ENCODE results near the gene NFKB2. TPM values are rescaled to one million over a fixed set of nuclear protein-coding genes. Genes with fewer than 3 reads are reported as not detected.

The NFKB2 gene
- total RNA-seq (2014; rRNA removed; shearing (Covaris generic)) = 25.3 and 25.6 TPM in 2 replicates

DNA sequence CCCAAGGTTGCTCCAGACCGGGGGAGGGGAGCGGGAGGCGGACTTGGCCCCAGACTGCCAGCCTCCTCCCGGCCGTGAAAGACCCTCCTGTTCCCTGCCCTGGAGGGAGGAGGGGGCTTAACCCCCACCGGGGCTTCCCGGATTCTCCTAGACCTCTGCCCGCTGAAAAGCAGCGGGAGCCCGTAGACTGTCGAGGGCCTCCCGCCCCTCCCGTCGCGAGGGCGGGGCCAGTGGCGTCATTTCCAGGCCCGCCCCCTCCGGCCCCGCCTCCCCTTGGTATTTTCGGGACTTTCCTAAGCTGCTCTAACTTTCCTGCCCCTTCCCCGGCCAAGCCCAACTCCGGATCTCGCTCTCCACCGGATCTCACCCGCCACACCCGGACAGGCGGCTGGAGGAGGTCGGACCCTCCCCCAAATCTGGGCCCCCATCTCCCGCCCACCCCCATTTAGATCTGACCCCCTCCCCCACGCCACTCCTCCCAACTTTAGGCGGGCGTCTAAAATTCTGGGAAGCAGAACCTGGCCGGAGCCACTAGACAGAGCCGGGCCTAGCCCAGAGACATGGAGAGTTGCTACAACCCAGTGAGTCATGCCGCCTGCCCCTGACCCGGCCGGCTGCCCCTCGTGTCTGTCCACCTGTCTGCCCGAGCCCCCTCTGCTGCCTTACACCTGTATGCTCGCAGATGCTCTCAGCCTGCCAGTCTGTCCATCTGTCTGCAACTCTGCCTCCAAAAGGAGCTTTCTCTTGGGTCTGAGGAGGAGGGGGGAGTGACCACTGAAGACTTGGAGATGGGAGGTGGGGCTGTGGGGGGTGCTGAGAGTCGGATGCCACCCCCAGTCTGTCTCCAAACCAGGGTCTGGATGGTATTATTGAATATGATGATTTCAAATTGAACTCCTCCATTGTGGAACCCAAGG, at the start of gene NFKB2:
Gene NFKB2 (plus strand): TSS at position 306 of the 917 bp plus-strand sequence. CDS start 255 bp downstream, at position 561.
- no peaks in the 10 kb centered on the region for H3K36me3 ChIP-seq (replicated peaks; ENCODE audit: control insufficient read depth, insufficient read depth, low read length)
- DNase-seq = peak; percentile 99
- peaks cover 13% of the 10 kb centered on the region for H3K27me3 ChIP-seq (ENCODE audit: control insufficient read depth, insufficient read depth, low read length)
- peak within 1 kb of the TSS; percentile 62 for H3K4me3 ChIP-seq (ENCODE audit: insufficient read depth, low read depth, low read length)

DNA sequence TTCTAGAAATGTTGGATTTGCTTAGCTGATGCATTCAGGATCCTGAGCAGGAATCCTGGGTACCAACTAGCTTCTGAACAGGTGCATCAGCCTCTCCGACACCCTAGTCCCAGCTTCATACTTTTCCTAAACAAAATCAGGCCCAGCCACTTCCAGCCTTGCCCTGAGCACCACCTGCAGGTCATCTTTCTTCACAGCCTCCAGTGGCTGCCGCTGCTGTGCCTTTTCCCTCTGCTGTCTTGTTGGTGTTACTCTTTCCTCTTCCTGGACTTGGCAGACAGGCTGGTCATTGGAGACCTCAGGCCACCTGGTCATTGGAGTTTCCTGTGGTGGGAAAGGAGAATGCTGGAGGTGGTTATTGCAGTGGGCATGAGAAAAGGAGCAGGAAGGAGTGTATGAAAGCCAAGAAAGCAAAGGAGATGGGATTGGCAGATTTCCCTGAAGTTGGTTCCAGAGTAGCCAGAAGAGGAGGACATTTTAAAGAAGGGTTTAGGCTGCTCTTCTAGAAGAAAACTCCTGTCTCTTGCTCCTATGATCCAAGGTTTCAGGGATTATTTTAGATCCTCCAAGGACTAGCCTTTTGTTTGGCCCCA, 48.2 kb upstream of the NFKB2 start:
- Histone ChIP-seq H3K36me3 (replicated peaks; ENCODE audit: control insufficient read depth, insufficient read depth, low read length) (peaks cover 4% of the 10 kb centered on the region), H3K4me3 (ENCODE audit: insufficient read depth, low read depth, low read length) (no peak overlapping the region), H3K27me3 (ENCODE audit: control insufficient read depth, insufficient read depth, low read length) (peaks cover 17% of the 10 kb centered on the region)
- DNase-seq = peak; percentile 69

DNA sequence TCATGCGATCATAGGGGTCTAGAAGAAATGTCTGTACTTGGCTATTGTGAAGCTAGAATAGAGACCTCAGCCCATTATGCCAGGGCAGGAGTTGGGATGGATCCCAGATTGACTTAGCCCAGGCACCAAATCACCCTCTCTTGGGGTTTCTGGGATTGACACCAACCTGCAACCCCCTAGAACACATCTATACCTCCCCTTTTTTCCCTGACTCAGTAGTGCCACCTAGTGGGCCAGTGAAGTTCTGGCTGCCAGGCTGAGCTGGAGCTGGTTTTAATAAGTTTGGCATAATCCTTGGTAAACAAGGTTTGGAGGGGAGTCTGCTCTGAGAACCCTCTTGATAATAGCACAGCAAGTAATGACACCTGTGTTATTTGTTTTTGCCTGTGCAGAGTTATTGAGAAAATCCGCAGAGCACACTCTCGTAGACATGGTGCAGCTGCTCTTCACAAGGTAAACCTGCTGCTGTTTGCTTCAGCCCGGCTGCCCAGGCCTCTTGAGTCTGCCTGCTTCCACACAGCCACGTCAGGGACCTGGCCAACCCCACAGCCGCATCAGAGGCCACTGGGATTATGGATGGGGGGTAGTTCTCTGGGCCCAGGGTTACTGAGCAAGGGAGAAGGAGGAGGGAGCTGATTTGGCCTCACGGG, 43.3 kb upstream of the NFKB2 start:
- no peak overlapping the region for H3K4me3 ChIP-seq (ENCODE audit: insufficient read depth, low read depth, low read length)
- peak; percentile 85 for DNase-seq
- peaks cover 6% of the 10 kb centered on the region for H3K36me3 ChIP-seq (replicated peaks; ENCODE audit: control insufficient read depth, insufficient read depth, low read length)
- H3K27me3 ChIP-seq (ENCODE audit: control insufficient read depth, insufficient read depth, low read length) = no peaks in the 10 kb centered on the region

DNA sequence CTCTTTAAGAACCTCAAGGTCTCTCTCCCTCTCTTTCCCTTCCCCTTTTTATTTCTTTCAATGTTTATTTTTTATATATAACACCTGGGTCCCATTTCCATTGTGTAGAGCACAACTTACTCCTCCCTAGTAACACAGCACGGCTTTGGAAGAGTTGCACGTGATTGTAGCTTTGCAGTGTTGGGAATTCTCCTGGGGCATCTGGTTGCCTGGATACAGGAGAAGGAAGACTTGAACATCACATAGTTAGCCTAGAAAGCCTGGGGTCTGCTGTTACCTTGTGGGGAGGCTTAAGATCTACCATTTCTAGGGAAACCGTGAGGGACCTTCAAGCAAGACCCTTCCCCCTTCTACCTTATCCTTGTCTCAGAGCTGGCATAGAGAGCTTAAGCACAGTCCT, 41.1 kb upstream of the NFKB2 start:
- no peak for DNase-seq
- H3K27me3 ChIP-seq (ENCODE audit: control insufficient read depth, insufficient read depth, low read length) = no peaks in the 10 kb centered on the region
- peaks cover 13% of the 10 kb centered on the region for H3K36me3 ChIP-seq (replicated peaks; ENCODE audit: control insufficient read depth, insufficient read depth, low read length)
- H3K4me3 ChIP-seq (ENCODE audit: insufficient read depth, low read depth, low read length) = no peak overlapping the region

DNA sequence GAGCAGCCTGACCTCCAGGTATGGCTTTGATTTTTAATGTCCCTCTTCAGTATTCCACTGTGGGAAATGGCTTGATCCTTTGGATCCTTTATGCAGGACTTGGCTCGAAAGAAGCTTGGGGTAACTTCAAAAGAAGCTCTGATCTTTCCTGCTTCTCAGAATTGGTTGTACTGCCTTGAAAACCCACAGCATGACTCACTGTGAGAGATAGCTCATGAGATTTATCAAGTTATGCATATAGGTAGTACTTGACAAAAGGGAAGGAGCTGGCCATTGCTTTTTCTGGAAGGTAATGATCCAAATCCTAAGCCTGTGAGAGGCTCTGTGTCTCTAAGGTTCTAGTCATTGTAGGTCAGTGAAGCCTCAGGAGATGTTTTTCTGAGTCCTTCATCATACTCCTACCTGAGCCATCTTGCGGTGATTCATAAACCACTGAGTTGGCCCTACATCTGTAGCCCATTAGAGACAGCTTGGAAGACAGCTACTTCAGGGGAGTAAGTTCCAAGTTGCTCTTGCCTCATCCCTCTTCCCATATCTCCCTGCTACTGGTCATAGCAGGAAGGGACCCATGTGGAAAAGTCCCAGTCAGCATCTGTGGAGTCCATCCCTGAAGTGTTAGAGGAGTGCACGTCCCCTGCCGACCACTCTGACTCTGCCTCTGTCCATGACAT, 36.7 kb upstream of the NFKB2 start:
- no peak for DNase-seq
- Histone ChIP-seq H3K27me3 (ENCODE audit: control insufficient read depth, insufficient read depth, low read length) (no peaks in the 10 kb centered on the region), H3K36me3 (replicated peaks; ENCODE audit: control insufficient read depth, insufficient read depth, low read length) (peaks cover 15% of the 10 kb centered on the region), H3K4me3 (ENCODE audit: insufficient read depth, low read depth, low read length) (no peak overlapping the region)

DNA sequence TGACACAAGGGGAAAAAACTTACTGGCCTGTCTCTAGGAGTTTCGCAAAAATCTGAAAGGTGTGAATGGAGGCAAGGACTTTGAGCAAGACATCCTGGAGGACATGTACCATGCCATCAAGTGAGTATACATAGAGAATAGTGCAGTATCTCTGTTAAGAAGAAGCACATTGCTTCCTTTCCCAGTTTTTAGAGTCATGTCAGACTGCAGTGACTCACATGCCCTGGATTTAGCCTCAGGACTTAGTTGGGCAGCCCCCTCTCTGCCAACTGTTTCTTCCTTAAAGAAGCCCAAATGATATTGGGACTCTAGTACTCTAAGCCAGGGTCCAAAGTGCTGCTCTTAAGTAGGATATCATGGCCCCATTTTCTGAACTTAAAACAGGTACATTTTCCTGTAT, 28.1 kb upstream of the NFKB2 start:
- peaks cover 45% of the 10 kb centered on the region for H3K36me3 ChIP-seq (replicated peaks; ENCODE audit: control insufficient read depth, insufficient read depth, low read length)
- no peak for DNase-seq
- no peak overlapping the region for H3K4me3 ChIP-seq (ENCODE audit: insufficient read depth, low read depth, low read length)
- H3K27me3 ChIP-seq (ENCODE audit: control insufficient read depth, insufficient read depth, low read length) = no peaks in the 10 kb centered on the region

DNA sequence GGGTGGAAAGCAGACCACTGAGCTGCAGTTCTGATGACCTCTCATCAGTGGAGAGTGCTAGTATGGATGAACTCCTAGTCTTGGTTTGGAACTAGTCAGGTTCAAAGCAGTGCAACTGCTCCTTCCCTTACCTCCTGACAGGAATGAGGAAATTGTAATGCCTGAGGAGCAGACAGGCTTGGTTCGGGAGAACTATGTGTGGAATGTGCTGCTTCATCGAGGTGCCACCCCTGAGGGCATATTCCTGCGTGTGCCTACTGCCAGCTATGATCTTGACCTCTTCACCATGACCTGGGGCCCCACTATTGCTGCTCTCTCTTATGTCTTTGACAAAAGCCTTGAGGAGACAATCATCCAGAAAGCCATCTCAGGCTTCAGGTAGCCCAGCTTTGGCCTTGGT, 27.4 kb upstream of the NFKB2 start:
- H3K27me3 ChIP-seq (ENCODE audit: control insufficient read depth, insufficient read depth, low read length) = no peaks in the 10 kb centered on the region
- peaks cover 43% of the 10 kb centered on the region for H3K36me3 ChIP-seq (replicated peaks; ENCODE audit: control insufficient read depth, insufficient read depth, low read length)
- no peak for DNase-seq
- H3K4me3 ChIP-seq (ENCODE audit: insufficient read depth, low read depth, low read length) = no peak overlapping the region

DNA sequence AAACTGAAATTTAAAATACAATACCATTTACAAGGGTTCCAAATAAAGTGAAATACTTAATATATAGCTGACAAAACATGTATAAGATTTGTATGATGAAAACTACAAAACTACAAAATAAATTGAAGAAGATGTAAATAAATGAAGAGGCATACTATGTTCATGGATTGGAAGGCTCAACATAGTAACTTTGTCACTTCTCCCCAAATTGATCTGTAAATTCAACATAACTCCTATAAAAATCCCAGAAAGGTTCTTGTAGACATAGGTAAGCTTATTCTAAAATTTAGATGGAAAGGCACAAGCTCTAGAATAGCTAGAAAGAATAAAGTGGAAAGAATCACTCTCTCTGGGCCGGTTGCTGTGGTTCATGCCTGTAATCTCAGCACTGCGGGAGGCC, 24.2 kb upstream of the NFKB2 start:
- no peak overlapping the region for H3K4me3 ChIP-seq (ENCODE audit: insufficient read depth, low read depth, low read length)
- no peaks in the 10 kb centered on the region for H3K27me3 ChIP-seq (ENCODE audit: control insufficient read depth, insufficient read depth, low read length)
- no peak for DNase-seq
- H3K36me3 ChIP-seq (replicated peaks; ENCODE audit: control insufficient read depth, insufficient read depth, low read length) = peaks cover 40% of the 10 kb centered on the region

DNA sequence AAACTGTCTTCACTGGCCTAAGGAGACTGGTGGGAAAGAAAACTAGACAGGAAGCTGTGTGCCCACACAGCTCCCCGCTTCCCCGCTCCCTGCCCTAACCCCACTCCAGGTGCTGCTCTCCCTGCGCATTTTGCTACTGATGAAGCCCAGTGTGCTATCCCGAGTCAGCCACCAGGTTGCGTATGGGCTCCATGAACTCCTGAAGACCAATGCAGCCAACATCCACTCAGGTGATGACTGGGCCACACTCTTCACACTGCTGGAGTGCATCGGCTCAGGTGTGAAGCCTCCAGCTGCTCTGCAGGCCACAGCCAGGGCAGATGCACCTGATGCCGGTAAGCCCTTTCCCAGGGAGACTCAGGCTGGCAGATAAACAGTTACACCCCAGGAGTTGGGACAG, 20.3 kb upstream of the NFKB2 start:
- DNase-seq = peak; percentile 72
- no peak overlapping the region for H3K4me3 ChIP-seq (ENCODE audit: insufficient read depth, low read depth, low read length)
- H3K27me3 ChIP-seq (ENCODE audit: control insufficient read depth, insufficient read depth, low read length) = no peaks in the 10 kb centered on the region
- H3K36me3 ChIP-seq (replicated peaks; ENCODE audit: control insufficient read depth, insufficient read depth, low read length) = peaks cover 21% of the 10 kb centered on the region

DNA sequence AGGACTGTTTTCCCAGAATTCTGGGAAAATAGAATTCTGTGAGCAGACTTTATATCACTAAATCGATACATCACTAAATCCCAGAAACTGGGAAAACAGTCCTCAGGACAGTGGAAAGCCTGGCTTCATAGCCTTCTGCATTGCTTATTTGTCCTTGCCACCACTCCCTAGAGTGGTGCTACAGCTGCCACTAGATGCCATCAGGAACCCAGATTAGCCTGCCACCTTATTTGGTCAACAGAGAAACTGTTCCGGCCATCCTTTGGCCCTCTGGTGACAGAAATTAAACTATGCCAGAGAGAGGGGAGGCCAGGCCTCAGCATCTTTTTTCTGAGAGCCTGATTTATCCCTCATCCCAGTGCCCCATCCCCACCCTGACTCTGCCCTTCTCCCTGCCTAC, 19.6 kb upstream of the NFKB2 start:
- no peaks in the 10 kb centered on the region for H3K27me3 ChIP-seq (ENCODE audit: control insufficient read depth, insufficient read depth, low read length)
- DNase-seq = no peak
- H3K4me3 ChIP-seq (ENCODE audit: insufficient read depth, low read depth, low read length) = no peak overlapping the region
- H3K36me3 ChIP-seq (replicated peaks; ENCODE audit: control insufficient read depth, insufficient read depth, low read length) = peaks cover 16% of the 10 kb centered on the region

DNA sequence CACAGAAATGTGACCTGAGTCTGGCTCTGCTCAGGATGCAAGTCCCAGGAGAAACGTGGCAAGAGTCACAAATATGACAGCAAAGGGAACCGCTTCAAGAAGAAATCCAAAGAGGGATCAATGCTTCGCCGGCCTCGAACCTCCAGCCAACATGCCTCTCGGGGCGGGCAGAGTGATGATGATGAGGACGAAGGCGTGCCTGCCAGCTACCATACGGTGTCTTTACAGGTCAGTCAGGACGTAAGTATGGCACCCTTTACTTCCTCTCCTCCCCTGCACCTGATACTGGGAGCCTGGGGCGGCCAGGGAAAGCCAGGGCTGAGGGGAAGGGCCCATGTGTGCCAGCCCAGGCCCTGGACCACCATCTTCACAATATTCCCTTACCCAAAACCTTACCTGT, 18.6 kb upstream of the NFKB2 start:
- Histone ChIP-seq H3K27me3 (ENCODE audit: control insufficient read depth, insufficient read depth, low read length) (no peaks in the 10 kb centered on the region), H3K4me3 (ENCODE audit: insufficient read depth, low read depth, low read length) (no peak overlapping the region), H3K36me3 (replicated peaks; ENCODE audit: control insufficient read depth, insufficient read depth, low read length) (peaks cover 14% of the 10 kb centered on the region)
- DNase-seq = no peak

DNA sequence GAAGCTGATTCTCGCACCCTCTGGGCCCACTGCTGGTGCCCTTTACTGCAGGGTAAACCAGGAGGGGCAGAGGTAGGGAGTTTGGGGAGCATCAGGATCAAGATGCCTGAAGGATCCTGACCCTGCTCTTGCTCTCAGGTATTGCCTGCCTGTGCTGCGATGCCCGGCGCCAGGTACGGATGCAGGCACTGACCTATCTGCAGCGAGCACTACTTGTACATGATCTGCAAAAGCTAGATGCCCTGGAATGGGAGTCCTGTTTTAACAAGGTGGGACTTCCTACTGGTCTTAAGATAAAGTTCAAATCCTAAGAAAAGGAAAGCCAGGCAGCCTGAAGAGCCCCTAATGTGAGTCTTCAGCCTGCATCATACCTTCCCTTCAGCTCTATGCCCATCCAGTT, 16.1 kb upstream of the NFKB2 start:
- no peak for DNase-seq
- H3K27me3 ChIP-seq (ENCODE audit: control insufficient read depth, insufficient read depth, low read length) = no peaks in the 10 kb centered on the region
- H3K4me3 ChIP-seq (ENCODE audit: insufficient read depth, low read depth, low read length) = no peak overlapping the region
- H3K36me3 ChIP-seq (replicated peaks; ENCODE audit: control insufficient read depth, insufficient read depth, low read length) = peaks cover 14% of the 10 kb centered on the region

DNA sequence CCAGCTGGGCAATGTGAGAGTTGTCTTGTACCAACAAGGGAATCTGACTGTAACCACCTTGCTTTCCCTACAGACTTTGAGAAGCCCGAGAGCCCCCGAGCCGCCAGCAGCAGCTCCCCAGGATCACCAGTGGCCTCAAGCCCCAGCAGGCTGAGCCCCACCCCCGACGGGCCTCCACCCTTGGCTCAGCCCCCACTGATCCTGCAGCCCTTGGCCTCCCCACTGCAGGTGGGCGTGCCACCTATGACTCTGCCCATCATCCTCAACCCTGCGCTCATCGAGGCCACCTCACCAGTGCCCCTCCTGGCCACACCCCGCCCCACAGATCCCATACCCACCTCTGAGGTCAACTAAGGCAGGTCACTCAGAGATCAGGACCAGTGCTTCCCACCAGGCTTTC, 13.5 kb upstream of the NFKB2 start:
- DNase-seq = no peak
- Histone ChIP-seq H3K36me3 (replicated peaks; ENCODE audit: control insufficient read depth, insufficient read depth, low read length) (peaks cover 8% of the 10 kb centered on the region), H3K4me3 (ENCODE audit: insufficient read depth, low read depth, low read length) (no peak overlapping the region), H3K27me3 (ENCODE audit: control insufficient read depth, insufficient read depth, low read length) (no peaks in the 10 kb centered on the region)

DNA sequence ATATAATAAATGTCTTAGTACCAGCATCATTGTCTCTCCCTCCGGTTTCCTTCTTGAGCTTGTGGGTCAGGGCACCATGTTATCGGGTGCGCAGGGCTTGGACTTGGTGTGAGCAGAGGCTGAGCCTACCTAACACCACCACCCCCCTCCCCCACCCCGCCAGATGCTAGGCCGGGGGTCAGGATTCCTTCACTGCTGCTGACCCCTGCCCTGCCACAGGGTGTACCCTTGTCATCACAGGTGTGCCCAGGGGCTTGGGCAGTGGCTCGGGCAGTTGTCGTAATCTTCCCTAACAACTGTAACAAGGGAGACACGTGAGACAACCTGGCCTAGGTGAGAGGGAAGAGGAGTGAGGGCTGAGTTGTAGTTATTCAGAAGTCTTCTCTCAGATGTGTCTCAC, 12.6 kb upstream of the NFKB2 start:
- peaks cover 8% of the 10 kb centered on the region for H3K36me3 ChIP-seq (replicated peaks; ENCODE audit: control insufficient read depth, insufficient read depth, low read length)
- DNase-seq = no peak

More for the DNA sequence above, 12.6 kb upstream of the NFKB2 start:
- Histone ChIP-seq H3K4me3 (ENCODE audit: insufficient read depth, low read depth, low read length) (no peak overlapping the region), H3K27me3 (ENCODE audit: control insufficient read depth, insufficient read depth, low read length) (no peaks in the 10 kb centered on the region)
